ENCODE data around the gene GPBP1L1.

DNA sequence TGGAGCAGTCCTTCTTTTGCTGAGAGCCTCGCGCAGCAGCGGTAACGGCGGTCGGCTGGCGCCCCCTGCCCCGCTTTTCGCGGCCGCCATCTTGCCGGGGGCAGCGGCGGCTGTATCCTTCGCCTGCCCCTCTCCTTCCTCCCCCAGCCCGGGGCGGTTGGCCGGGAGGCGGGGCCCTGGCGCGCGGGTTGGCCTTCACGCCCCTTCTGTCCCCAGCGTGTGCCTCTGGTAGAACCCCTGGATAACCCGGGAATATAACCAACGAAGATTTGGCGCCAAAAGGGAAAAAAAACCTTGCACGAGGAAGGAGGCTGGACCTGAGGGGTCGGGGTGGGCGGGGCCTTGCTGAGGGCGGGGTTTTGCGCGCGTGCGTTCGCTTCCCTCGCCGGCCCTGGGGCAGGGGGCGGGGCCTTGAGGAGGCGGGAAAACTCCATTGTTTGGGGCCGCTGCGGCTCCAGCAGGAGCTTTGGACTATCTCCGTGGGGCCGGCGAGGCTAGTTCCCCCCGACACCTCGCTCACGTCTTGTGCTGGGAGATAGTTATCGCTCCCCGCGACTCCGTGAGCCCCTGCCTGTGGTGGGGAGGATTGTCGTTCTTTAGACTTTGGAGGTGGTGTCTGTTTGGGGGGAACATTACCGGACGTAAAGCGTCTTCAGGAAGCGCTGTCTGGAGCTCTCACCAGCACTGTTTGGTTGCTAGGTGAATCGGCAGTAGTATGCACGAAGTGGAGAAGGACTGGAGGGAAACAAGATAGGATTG, 101.8 kb downstream of the GPBP1L1 start:
- TF ChIP-seq POLR2A (IDR thresholded peaks at IDR 0.05), result no peak
- TF ChIP-seq, protein P1, sequence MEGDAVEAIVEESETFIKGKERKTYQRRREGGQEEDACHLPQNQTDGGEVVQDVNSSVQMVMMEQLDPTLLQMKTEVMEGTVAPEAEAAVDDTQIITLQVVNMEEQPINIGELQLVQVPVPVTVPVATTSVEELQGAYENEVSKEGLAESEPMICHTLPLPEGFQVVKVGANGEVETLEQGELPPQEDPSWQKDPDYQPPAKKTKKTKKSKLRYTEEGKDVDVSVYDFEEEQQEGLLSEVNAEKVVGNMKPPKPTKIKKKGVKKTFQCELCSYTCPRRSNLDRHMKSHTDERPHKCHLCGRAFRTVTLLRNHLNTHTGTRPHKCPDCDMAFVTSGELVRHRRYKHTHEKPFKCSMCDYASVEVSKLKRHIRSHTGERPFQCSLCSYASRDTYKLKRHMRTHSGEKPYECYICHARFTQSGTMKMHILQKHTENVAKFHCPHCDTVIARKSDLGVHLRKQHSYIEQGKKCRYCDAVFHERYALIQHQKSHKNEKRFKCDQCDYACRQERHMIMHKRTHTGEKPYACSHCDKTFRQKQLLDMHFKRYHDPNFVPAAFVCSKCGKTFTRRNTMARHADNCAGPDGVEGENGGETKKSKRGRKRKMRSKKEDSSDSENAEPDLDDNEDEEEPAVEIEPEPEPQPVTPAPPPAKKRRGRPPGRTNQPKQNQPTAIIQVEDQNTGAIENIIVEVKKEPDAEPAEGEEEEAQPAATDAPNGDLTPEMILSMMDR (IDR thresholded peaks at IDR 0.05), result peak in 2 of 3 donors; percentile 9 to 15
- no peak for TF ChIP-seq EP300 (IDR thresholded peaks at IDR 0.05)

Data from ovary (tissue), 3 donors.